ENCODE results near the gene HOXD10.

HOXD10 gene

DNA sequence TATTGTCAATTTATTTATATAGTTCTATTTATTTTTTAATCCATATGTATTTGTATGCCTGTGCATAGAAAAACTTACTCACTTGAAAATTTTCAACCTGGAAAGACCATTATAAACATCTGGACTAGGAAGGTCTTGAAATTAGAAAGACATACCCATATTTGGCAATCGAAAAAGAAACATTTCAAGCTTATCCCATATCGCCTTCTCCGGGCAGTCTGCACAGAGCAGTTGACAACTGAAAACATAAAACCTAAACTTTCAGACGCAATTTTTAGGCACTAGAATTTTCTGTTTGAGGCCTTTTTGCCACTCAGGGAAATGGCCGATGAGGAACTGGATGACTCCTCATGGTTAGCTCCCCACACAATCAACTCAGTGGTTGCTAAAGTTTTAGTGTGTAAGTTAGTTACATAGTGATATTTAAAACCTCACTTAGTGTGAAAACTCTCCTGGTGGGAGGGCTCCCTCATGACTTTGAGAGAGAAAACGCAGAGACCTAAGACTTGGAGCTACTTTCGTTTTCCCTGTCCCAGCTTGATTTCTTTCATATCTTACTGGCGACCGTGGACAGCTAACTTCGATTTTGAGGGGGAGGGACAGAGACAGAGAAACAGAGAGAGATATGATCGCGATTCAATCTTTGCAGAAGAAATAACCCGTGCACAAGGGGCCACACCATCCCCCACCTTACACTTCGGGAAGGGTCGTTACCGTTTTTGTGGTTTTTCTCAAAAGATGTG is 20.2 kb upstream of the HOXD10 start:
- no peak for DNase-seq (ENCODE audit: low read depth)

DNA sequence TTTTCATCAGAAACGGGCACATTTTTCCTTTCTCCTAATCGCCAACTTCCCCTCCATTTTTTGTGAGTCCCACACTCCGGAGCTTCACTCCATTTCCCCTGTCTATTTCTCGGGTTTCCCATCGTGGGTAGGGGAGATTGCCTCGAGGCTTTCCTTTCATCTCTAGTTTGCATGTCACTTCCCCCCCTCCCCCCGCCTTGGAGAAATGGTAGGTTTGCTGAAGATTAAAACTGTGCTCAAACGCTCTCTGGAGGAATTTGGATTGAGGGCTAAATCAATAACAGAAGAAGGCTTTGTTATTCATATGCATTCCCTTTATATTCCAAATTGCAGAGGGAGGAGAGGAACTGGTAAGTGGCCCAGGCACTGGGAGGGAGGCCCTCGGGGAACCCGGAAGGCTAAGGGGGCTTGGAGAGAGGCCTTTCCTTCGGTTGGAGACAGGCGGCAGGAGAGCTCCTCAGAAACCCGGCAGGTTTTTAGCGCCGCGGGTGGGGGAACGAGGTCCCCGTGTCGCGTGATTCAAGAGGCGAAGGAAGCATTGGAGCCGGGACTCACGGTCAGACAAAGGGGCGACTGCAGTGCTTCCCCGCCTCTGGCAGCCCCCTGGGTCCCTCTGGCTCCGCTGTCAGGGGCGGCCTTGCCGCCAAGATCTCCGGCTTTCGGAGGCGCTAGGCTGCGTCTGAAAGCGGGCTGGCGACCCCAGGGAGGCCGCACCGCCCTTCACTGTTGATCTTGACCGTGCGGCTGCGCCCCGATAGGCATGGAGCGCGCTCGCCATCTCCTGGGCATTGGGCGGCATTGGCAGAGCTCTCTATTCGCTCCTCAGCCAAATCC is 19.4 kb upstream of the HOXD10 start:
- peak; percentile 28 for DNase-seq (ENCODE audit: low read depth)

DNA sequence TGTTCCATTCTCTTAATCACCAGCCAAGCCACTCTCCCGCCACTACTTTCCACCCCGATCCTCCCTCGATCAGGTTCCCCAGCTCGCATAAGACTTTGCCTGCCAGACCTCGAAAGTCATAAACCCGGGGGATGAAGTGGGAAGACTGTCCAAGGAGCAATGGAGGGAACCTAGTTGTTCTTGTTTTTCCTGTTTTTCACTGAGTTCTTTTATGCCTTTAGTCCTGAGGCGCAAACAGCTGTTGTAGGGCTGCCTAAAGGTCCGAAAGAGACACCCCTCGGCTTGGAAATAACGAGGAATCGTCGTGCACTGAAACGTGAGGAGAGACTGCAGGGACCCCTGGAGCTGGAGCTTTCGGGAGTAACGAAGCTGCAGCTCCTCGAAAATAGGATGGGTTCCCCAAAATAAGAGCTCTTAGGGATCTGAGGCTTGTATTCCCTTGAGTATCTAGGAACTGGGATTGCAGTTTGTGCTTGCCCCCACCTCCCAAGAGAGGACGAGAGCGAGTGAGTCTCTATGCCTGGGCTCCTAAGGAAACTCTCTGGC is 18.7 kb upstream of the HOXD10 start:
- DNase-seq (ENCODE audit: low read depth), result no peak

DNA sequence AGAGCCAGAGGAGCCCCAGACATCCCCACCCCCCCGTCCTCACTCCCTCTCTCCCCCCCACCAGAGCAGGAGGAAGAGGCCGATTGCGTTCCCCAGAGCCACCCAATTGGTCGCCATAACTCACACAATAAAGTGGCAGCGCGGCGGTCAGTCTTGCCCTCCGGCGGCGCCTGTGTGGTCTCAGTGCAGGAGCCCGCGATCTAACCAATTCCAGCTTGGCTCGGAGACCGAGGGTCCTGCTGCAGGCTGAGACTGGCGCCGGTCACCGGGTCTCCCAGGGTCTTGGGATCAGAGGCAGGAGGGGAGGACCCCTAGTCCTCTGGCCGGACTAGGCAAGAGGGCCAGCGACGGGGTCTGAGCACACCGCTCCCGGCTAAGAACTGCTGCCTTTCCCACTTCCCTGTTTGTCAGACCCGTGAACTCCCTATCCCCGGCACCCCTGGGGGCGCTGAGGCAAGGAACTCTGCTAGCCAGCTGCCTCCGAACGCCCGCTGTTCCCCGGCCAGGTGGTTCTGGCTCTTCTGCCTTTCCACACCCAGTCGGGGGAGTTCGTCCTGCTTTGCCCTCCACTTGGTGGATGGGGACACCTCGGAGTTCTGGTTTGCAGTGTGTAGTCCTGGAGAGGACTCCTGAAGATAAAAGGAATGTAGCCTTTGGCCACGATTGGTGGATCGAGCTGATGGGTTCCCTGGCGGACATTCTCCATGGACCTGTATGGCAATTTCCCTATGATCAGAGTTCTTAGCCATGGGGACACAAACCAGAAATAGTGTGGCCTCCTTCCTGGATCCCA is 18.0 kb upstream of the HOXD10 start:
- no peak for DNase-seq (ENCODE audit: low read depth)

DNA sequence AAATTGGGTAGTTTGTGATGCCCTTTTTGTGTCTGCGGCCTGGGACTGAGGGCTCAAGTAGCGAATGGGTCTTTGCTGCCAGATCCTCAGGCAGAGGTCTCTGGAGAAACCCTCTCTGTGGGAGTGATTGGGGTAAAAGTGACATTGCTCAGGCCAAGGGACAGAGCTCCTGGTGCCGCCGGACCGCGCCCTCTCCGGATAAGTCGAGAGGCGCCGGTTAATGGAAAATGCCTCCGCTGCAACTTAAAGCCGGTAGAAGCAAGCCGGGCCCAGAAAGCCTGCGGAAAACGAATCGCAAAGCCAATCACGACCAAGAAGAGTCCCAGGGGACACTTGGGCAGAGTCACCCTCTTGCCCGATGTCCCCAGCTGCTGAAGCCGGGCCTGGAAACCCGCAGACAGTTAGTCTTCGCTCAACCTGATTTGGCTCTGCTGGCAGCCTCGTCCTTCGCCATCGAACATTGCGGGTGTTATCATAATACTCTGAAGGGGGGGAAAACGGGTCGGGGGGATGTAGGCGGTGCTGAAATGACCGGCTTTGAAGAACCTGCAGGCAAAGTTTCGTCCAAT is 17.3 kb upstream of the HOXD10 start:
- no peak for DNase-seq (ENCODE audit: low read depth)

DNA sequence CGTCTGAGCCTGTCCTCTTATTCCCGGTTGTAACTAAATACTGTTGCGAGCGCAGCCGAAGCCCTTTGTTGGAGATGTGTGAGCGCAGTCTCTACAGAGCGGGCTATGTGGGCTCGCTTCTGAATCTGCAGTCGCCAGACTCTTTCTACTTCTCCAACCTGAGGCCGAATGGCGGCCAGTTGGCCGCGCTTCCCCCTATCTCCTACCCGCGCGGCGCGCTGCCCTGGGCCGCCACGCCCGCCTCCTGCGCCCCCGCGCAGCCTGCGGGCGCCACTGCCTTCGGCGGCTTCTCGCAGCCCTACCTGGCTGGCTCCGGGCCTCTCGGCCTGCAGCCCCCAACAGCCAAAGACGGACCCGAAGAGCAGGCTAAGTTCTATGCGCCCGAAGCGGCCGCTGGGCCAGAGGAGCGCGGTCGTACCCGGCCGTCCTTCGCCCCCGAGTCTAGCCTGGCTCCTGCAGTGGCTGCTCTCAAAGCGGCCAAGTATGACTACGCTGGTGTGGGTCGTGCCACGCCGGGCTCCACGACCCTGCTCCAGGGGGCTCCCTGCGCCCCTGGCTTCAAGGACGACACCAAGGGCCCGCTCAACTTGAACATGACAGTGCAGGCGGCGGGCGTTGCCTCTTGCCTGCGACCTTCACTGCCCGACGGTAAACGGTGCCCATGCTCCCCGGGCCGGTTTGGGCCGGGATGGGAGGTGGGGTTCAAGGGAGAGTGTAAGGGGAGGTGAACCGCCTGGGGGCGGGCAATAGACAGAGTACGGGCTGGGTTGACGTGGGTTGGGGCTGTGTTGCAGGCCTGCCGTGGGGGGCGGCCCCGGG is 16.6 kb upstream of the HOXD10 start, which contains the start of gene HOXD12:
HOXD12 (plus strand) TSS at position 68 of the 819 bp plus-strand sequence; CDS start at position 75, 7 bp downstream.
- DNase-seq (ENCODE audit: low read depth), result no peak

DNA sequence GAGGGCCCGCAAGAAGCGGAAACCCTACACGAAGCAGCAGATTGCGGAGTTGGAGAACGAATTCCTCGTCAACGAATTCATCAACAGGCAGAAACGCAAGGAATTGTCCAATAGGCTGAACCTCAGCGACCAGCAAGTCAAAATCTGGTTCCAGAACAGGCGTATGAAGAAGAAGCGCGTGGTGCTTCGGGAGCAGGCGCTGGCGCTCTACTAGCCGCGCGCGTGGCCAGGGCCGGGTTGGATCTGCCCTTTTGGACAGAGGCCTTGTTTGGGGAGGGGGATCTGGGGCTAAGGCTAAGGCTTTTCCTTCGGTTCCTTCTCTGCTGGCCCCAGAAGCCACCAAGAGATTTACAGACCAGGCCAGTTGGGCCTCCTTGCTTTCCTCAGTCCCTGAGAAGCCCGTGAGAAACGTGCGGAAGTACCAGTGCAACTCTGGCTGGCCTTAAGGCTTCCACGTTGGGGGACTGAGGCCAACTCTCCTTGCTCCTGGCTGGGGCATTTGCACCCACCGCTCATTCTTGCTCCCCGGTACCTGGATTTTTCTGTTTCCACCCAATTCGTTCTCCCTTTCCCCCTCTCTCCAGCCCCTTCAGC is 15.9 kb upstream of the HOXD10 start:
- no peak for DNase-seq (ENCODE audit: low read depth)

DNA sequence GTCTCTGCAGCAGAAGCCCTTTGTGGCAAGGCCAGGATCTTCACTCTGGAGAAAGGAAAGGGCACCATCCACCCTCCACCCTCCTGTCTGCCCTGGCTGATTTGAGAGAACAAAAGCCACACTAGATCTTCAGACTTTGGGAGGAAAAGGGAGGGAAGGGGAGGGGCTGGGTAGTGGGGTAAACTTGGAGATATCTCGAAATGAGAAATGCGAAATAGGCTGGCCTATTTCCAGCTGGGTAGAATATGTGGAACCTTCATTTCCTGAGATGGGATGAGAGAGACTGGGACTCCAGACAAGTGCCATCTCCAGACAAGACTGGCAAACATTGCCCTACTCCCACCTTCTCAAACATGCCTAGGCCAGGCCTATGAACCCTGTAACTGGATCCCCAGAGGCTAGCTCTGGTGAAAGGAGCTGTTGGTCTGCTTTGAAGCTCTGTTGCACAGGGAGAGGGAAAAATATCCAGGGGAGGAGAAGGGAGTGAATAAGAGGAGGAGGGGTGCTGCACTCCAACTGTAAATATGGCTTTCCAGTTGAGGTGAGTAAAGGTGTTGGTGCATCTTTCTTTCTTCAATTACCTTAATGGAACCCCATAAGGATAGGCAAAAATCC is 15.3 kb upstream of the HOXD10 start:
- no peak for DNase-seq (ENCODE audit: low read depth)

DNA sequence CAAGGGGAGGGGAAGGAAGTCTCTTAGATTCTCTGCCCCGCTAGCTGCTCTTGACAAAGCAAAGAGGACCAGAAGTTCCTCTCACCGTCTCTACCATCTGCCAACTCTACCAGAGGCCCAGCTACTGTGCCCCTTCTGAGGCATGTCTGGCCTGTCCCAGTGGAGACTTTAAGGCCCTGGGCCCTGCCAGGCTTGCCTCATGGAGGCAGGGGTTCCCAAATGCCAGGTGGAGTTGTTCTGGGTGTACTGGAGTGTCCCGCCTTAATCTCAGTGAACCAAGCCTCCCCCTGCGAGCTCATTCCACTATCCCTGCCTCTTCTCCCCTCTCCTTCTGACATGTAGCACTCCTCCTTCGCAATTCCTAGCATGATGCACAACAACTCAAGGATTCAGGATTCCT is 14.7 kb upstream of the HOXD10 start:
- DNase-seq (ENCODE audit: low read depth), result no peak

DNA sequence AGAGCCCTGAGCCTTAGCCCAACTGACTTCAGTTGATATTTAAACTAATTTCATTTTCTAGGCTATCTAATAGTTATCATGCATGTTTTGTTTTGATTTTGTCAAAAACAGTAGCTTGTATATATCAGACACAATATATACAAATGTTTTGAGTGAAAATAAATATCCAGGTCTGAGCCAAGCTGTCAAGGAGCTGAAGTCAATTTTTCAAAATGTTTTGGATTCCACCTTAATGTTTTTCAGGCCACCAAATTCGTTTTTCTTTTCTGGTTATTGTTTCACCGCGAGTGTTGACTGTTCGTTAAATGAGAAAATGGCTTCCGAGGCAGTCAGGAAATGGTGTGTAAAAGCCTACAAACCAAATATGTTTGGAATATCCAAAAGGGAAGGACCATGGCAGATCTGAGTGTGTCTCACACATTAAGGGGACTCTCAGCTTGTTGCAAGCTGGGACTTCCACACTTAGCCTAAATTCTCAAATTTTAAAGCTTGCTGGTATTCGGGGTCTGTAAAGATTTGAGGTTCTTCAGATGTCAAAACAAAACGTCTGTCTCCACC is 14.2 kb upstream of the HOXD10 start:
- no peak for DNase-seq (ENCODE audit: low read depth)

DNA sequence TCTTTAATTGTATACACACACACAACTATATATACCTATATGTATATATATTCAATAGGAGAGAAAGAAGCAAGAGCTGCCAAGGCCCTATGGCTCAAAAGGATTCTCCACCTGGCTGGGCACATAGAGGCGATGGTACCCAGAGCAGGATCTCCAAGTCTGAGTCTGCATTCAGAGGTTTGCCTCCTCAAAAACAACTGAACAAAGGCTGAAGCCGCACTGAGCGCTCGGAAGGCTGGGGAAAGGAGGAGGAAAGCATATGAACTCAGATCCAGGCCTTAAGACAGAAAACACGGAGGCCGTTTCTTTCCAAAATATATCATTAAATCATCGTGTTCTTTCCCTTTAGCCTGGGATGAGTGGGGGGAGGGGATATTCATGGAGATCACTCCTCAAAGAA is 13.4 kb upstream of the HOXD10 start:
- no peak for DNase-seq (ENCODE audit: low read depth)

DNA sequence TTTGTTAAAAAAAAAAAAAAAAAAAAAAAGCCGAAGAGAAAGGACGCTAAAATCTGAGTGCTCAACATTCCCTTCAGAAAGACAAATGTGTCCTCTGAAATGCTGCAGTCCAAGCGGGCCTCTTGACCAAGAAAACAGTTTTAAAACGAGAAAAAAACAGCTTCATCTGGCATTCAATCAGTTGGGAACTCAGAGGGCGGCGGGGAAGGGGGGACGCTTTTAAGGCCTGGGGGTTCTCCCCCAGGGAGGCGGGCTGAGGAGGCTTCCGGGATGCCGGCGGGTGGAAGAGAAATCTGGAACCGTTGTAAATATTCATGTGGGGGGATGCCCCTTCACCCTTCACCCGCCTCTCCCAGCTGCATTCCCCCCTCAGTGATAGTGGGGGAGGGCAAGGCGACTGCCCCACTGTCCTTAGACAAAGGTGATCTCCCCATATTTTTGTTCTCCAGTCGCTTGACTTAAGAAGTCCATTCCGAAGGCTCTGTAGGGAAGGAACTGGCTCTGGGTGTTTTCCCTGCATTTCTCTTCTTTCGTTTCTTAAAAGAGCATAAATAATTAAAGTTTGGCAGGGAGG is 12.7 kb upstream of the HOXD10 start:
- DNase-seq (ENCODE audit: low read depth), result no peak

DNA sequence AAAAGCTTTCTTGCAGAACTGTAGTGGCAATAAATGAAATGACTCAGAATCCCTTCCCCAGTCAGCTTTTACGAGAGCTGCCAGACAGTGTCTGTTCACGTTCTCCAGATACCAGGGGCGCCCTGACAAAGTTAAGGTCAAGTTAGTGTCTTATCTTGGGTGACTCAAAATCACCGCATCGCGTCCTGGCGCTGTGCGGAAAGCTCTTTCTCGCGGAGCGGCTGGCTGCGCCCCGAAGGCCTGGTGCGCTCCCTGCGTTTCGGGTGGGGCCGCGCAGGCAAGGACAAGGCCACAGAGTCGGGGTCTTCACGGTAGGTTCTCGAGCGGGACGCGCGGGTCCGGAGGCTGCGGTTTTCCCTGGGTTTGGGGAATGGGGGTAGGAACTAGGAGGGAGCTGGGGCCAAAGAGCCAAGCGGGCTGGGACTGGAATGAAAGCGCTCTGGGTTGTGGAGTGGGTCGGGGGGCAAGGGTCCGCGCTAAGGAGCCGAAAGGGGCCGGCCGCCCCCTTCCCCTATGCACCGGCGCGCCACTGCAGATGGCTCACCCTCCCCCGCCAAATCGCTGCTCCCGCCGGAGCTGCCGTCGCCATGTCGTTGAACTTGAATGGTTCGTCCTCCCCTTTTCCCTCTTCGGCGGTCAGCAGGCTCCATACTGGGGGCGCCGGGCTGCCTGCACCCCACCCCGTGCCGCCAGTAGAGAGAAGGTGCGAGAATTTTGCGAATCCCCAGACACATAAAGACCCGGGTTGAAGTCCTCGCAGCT is 12.1 kb upstream of the HOXD10 start:
- no peak for DNase-seq (ENCODE audit: low read depth)

DNA sequence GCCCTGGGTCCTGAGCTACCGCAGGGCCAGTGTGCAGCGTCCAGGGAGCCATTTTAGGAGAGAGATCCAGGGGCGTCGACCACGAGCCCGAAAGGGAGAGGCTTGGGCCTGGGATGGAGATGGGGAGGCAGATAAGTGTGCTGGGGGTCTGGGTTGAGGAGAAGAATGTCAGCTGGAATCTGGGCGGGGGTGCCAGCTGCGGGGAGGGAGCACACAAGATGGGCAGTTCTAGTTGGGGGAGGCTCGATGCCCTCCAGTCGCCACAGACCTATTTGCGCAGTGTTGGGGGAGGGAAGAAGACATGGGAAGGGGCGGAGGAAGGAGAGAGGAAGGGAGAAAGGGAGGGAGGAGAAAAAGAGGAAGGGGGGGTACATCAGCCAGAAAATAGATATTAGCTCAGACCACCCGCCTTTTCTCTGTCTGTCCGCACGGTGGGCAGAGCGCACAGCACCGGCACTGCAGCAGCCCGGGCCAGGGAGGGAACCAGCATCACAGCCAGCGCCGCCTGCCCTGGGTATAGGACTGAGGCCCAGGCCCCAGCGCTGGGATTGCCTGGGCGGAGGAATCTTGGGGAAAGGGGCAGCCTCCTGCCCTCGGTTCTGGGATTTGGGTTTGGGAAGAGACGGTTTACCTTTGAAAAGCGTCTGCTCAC is 11.4 kb upstream of the HOXD10 start:
- DNase-seq (ENCODE audit: low read depth), result no peak

DNA sequence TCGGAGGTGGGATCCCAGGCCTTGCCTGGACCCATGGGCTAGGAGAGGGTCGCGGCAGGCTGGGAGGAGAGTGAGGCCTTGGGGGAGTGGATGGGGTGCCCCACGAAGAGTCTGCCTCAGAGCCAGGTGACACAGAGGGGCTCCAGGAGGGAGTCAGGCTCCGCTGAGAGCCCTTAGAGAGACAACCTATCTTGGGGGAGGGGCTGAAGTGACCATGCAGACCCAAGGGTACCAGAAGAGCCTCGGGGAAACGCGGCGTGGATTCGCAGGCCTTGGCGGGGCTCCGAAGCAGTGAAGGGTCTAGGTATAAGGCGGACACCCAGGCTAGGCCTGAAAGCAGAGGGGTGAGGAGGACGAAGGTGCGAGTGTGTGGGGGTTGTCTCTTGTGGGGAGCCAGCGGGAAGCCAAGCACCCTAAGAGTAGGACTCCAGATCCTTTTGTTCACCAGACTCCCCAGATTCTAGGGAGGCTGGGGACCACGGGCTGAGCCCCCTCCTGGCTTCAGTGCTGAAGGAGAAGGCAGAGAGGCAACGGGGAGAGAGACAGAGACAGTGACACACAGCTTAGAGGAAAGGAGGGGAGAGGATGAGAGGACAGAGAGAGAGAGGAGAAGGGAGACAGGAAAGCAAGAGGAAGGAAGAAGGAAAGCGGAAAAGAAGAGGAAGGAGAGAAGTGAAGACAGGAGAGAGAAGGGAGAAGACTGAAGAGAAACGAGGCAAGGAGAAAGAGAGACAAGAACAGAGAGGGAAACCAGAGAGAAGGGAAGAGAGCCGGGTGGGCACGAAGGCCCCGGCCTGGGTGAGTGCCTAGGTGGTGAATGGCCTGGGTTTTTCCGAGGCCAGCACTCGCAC is 10.6 kb upstream of the HOXD10 start:
- DNase-seq (ENCODE audit: low read depth), result no peak

DNA sequence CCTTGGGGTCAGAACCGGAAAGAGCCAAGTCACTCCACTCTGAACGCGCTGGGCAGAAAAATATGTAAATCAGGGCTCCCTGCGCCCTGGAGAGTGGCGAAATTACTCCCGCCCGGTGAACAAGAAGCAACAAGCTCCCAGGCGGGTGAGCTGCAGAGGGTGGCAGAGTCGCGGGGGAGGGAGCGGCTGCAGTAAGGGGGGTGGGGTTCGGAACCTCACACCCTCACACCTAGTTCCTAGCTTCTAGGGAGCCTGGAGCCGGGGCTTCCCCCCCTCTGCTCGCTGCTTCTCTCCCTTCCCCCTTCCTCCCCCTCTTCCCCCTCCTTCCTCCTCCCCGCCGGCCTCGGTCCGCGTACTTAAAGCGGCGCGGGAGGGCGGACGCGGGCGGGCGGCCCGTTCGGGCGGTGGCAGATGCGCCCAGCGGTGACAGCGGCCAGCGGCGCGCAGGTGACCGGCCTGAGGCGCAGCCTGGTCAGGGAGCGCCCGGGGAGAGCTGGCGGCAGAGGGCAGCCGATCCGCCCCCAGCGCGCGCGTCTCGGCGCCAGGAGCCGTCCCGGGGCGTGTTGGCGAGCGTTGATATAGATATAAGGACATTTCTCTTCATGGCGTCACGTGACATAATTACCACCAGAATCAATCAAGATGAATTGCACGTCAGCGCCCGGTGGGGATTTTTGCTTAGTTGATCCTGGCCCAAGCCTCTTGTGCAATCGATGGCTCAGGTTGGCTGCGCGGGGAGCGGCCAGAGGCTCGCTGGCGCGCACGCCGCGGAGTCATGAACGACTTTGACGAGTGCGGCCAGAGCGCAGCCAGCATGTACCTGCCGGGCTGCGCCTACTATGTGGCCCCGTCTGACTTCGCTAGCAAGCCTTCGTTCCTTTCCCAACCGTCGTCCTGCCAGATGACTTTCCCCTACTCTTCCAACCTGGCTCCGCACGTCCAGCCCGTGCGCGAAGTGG is 9.7 kb upstream of the HOXD10 start, which contains the start of gene HOXD11:
HOXD11 (plus strand) TSS at position 700 of the 959 bp plus-strand sequence; CDS start at position 776, 76 bp downstream.
- no peak for DNase-seq (ENCODE audit: low read depth)

Data from fibroblast of the conjunctiva (primary cell).